ENCODE measurements around the gene TNS1. TPM values are rescaled to one million over a fixed set of nuclear protein-coding genes. Genes with fewer than 3 reads are reported as not detected.

Gene TNS1
- total and polyA plus RNA-seq, 9 of the 15 experiments (the other 6 are each of a cell fraction or from before 2014, with no cell fraction given) = 0.13 to 2.7 (median 0.77) TPM

DNA sequence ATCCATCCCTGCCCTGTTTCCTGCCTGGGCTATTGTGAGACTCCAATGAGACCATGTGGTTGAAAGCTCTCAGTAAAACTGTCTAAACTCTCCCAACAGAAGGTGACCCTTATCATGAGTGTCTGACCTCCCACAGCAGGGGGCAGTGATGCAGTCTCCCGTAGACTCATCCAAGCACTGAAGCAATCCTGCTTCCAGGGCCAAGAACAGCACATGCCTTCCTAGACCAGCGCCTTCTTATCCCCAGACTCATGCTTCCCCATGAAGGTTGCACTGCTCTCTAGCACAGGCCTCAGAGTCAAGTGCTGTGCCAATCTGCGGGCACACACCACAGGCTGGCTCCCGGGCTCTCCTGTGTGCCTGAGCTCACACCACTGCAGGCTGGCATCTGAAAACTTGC lies 112.3 kb downstream of the TNS1 start (continued):
- TF ChIP-seq, protein P1, sequence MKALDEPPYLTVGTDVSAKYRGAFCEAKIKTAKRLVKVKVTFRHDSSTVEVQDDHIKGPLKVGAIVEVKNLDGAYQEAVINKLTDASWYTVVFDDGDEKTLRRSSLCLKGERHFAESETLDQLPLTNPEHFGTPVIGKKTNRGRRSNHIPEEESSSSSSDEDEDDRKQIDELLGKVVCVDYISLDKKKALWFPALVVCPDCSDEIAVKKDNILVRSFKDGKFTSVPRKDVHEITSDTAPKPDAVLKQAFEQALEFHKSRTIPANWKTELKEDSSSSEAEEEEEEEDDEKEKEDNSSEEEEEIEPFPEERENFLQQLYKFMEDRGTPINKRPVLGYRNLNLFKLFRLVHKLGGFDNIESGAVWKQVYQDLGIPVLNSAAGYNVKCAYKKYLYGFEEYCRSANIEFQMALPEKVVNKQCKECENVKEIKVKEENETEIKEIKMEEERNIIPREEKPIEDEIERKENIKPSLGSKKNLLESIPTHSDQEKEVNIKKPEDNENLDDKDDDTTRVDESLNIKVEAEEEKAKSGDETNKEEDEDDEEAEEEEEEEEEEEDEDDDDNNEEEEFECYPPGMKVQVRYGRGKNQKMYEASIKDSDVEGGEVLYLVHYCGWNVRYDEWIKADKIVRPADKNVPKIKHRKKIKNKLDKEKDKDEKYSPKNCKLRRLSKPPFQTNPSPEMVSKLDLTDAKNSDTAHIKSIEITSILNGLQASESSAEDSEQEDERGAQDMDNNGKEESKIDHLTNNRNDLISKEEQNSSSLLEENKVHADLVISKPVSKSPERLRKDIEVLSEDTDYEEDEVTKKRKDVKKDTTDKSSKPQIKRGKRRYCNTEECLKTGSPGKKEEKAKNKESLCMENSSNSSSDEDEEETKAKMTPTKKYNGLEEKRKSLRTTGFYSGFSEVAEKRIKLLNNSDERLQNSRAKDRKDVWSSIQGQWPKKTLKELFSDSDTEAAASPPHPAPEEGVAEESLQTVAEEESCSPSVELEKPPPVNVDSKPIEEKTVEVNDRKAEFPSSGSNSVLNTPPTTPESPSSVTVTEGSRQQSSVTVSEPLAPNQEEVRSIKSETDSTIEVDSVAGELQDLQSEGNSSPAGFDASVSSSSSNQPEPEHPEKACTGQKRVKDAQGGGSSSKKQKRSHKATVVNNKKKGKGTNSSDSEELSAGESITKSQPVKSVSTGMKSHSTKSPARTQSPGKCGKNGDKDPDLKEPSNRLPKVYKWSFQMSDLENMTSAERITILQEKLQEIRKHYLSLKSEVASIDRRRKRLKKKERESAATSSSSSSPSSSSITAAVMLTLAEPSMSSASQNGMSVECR (CRISPR knock-in tag; IDR thresholded peaks at IDR 0.05) = no peak
- TF ChIP-seq PTRF (tag; IDR thresholded peaks at IDR 0.05) = no peak
- TF ChIP-seq, protein P2, sequence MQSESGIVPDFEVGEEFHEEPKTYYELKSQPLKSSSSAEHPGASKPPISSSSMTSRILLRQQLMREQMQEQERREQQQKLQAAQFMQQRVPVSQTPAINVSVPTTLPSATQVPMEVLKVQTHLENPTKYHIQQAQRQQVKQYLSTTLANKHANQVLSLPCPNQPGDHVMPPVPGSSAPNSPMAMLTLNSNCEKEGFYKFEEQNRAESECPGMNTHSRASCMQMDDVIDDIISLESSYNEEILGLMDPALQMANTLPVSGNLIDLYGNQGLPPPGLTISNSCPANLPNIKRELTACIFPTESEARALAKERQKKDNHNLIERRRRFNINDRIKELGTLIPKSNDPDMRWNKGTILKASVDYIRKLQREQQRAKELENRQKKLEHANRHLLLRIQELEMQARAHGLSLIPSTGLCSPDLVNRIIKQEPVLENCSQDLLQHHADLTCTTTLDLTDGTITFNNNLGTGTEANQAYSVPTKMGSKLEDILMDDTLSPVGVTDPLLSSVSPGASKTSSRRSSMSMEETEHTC (IDR thresholded peaks at IDR 0.05) = no peak
- TF ChIP-seq PHF20 (IDR thresholded peaks at IDR 0.05; ENCODE audit: partially characterized antibody) = no peak
- no peak for TF ChIP-seq CTBP1 (IDR thresholded peaks at IDR 0.05; ENCODE audit: borderline replicate concordance)
- TF ChIP-seq, protein P3, sequence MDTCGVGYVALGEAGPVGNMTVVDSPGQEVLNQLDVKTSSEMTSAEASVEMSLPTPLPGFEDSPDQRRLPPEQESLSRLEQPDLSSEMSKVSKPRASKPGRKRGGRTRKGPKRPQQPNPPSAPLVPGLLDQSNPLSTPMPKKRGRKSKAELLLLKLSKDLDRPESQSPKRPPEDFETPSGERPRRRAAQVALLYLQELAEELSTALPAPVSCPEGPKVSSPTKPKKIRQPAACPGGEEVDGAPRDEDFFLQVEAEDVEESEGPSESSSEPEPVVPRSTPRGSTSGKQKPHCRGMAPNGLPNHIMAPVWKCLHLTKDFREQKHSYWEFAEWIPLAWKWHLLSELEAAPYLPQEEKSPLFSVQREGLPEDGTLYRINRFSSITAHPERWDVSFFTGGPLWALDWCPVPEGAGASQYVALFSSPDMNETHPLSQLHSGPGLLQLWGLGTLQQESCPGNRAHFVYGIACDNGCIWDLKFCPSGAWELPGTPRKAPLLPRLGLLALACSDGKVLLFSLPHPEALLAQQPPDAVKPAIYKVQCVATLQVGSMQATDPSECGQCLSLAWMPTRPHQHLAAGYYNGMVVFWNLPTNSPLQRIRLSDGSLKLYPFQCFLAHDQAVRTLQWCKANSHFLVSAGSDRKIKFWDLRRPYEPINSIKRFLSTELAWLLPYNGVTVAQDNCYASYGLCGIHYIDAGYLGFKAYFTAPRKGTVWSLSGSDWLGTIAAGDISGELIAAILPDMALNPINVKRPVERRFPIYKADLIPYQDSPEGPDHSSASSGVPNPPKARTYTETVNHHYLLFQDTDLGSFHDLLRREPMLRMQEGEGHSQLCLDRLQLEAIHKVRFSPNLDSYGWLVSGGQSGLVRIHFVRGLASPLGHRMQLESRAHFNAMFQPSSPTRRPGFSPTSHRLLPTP (IDR thresholded peaks at IDR 0.05; ENCODE audit: borderline replicate concordance, extremely low read depth, insufficient read length) = no peak
- TF ChIP-seq ZNF444 (CRISPR knock-in tag; IDR thresholded peaks at IDR 0.05) = no peak
- TF ChIP-seq, protein P4, sequence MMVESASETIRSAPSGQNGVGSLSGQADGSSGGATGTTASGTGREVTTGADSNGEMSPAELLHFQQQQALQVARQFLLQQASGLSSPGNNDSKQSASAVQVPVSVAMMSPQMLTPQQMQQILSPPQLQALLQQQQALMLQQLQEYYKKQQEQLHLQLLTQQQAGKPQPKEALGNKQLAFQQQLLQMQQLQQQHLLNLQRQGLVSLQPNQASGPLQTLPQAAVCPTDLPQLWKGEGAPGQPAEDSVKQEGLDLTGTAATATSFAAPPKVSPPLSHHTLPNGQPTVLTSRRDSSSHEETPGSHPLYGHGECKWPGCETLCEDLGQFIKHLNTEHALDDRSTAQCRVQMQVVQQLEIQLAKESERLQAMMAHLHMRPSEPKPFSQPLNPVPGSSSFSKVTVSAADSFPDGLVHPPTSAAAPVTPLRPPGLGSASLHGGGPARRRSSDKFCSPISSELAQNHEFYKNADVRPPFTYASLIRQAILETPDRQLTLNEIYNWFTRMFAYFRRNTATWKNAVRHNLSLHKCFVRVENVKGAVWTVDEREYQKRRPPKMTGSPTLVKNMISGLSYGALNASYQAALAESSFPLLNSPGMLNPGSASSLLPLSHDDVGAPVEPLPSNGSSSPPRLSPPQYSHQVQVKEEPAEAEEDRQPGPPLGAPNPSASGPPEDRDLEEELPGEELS (CRISPR knock-in tag; IDR thresholded peaks at IDR 0.05; ENCODE audit: borderline replicate concordance) = no peak
- no peak for TF ChIP-seq EP300 (IDR thresholded peaks at IDR 0.05; ENCODE audit: low read length)
- TF ChIP-seq NFYB (IDR thresholded peaks at IDR 0.05; ENCODE audit: extremely low read depth, insufficient read length) = no peak
- no peak for TF ChIP-seq SP1 (CRISPR knock-in tag; IDR thresholded peaks at IDR 0.05)
- TF ChIP-seq ZNF165 (CRISPR knock-in tag; IDR thresholded peaks at IDR 0.05; ENCODE audit: borderline replicate concordance) = no peak
- no peak for TF ChIP-seq DMBX1 (CRISPR knock-in tag; IDR thresholded peaks at IDR 0.05; ENCODE audit: borderline replicate concordance)

Data from K562 (cell line).